HCT116 (cell line): Measurements from ENCODE around the gene ETV5. TPM values are rescaled to one million over a fixed set of nuclear protein-coding genes. Genes with fewer than 3 reads are reported as not detected.

Experiments used
- ATAC-seq: fragments of 200-7000 bp; cut with Tn5 transposase; 2 replicates; pipeline ENCODE4 v1.9.1; 2020; ENCODE audit warnings: mild to moderate bottlenecking, moderate library complexity
- BruUV-seq: library from RNA; stranded (reverse); fragments of 400-500 nt; replicated peaks from 2 replicates; lab custom pipeline; 2021; lab: Mats Ljungman, UMichigan
- CTCF ChIA-PET: fragments of 300-600 bp; sonication (Branson Sonifier 250); formaldehyde crosslinking; loops from one replicate; lab custom pipeline; 2021; ENCODE audit warnings: antibody characterized with exemption; lab: Charles Lee
- POLR2A ChIA-PET: fragments of 300-600, 350-600 bp; sonication (Branson Sonifier 250); formaldehyde crosslinking; loops from one replicate; lab custom pipeline; 2021; ENCODE audit warnings: antibody characterized with exemption; lab: Charles Lee
- RAD21 ChIA-PET, 2 experiments: fragments of 300-600 bp; sonication (Branson Sonifier 250); formaldehyde crosslinking; loops; one replicate each; lab custom pipeline; 2023; ENCODE audit warnings: low total read pairs in 2 of 2; ENCODE audit not compliant: uncharacterized antibody in 2 of 2, unreplicated experiment in 2 of 2, low non-redundant PET in 1 of 2; lab: Charles Lee
- DNase-seq: peaks from one replicate; pipeline ENCODE4 v3.0.0-alpha.2; 2010; ENCODE audit warnings: low read depth, low spot score
- H2AFZ ChIP-seq: fragments of 200-600 bp; shearing (Covaris generic), sonication (generic); 2 replicates; pipeline ENCODE4 v1.6.1; 2017; ENCODE audit warnings: low read depth, mixed run types, mixed read lengths, antibody characterized with exemption, low read length; ENCODE audit not compliant: poor library complexity, severe bottlenecking
- H3K27ac ChIP-seq: 2 replicates; pipeline ENCODE4 v1.5.1; 2012; ENCODE audit warnings: low read depth, low read length
- H3K27me3 ChIP-seq: fragments of 200-600 bp; sonication (generic); 2 replicates; pipeline ENCODE4 v1.6.1; 2016; ENCODE audit warnings: mixed run types, low read length, mixed read lengths; ENCODE audit not compliant: insufficient read depth
- H3K36me3 ChIP-seq, 2 experiments: fragments of 200-500 bp in 1 of 2; fragments of 200-600 bp in 1 of 2; sonication (Bioruptor generic) in 1 of 2; sonication (generic) in 1 of 2; 2 replicates each; pipeline versions ENCODE4 v1.5.1 to v1.6.1; 2014 to 2016; ENCODE audit warnings: low read length in 2 of 2, inconsistent platforms in 1 of 2, mixed read lengths in 1 of 2, mixed run types in 1 of 2; ENCODE audit not compliant: insufficient read depth in 2 of 2, control insufficient read depth in 1 of 2
- H3K4me1 ChIP-seq, 2 experiments: fragments of 200-600 bp in 1 of 2; sonication (generic) in 1 of 2; 2 replicates each; pipeline versions ENCODE4 v1.5.1 to v1.6.1; 2012 to 2017; ENCODE audit warnings: low read length in 2 of 2, inconsistent platforms in 1 of 2, mild to moderate bottlenecking in 1 of 2, mixed read lengths in 1 of 2, mixed run types in 1 of 2, moderate library complexity in 1 of 2; ENCODE audit not compliant: insufficient read depth in 2 of 2, control insufficient read depth in 1 of 2
- H3K4me2 ChIP-seq: fragments of 200-600 bp; sonication (generic); 2 replicates; pipeline ENCODE4 v1.6.1; 2017; ENCODE audit warnings: mixed run types, low read length, mixed read lengths
- H3K4me3 ChIP-seq, 2 experiments: fragments of 200-600 bp in 1 of 2; sonication (generic) in 1 of 2; replicated peaks in 1 of 2; 2 replicates each; pipeline ENCODE4 v1.5.1; 2011 to 2016; ENCODE audit warnings: low read length in 2 of 2, control low read depth in 1 of 2, low read depth in 1 of 2, mild to moderate bottlenecking in 1 of 2, mixed read lengths in 1 of 2, mixed run types in 1 of 2
- H3K79me2 ChIP-seq: fragments of 200-600 bp; sonication (generic); 2 replicates; pipeline ENCODE4 v1.6.1; 2017; ENCODE audit warnings: mild to moderate bottlenecking, mixed run types, low read length, moderate library complexity, mixed read lengths; ENCODE audit not compliant: insufficient read depth
- H3K9ac ChIP-seq: fragments of 200-600 bp; sonication (generic); 2 replicates; pipeline ENCODE4 v1.6.1; 2016; ENCODE audit warnings: low read length, mixed read lengths
- H3K9me2 ChIP-seq: fragments of 200-600 bp; sonication (generic), shearing (Covaris generic); 2 replicates; pipeline ENCODE4 v1.6.1; 2017; ENCODE audit warnings: mixed run types, mild to moderate bottlenecking, moderate library complexity; ENCODE audit not compliant: insufficient read depth
- H3K9me3 ChIP-seq, 2 experiments: fragments of 200-500 bp in 1 of 2; fragments of 200-600 bp in 1 of 2; sonication (Bioruptor generic) in 1 of 2; sonication (generic) in 1 of 2; 2 replicates each; pipeline ENCODE4 v1.6.1; 2014 to 2017; ENCODE audit warnings: low read length in 2 of 2, mixed read lengths in 2 of 2, inconsistent platforms in 1 of 2, low read depth in 1 of 2, mild to moderate bottlenecking in 1 of 2, mixed run types in 1 of 2, moderate library complexity in 1 of 2; ENCODE audit not compliant: control insufficient read depth in 1 of 2, insufficient read depth in 1 of 2
- H4K20me1 ChIP-seq: fragments of 200-600 bp; sonication (generic), shearing (Covaris generic); 2 replicates; pipeline ENCODE4 v1.6.1; 2017; ENCODE audit warnings: mixed run types, mild to moderate bottlenecking, moderate library complexity; ENCODE audit not compliant: insufficient read depth
- CBX3 ChIP-seq: IDR thresholded peaks from 2 replicates; pipeline ENCODE4 v1.6.1; 2012; ENCODE audit warnings: low read depth
- CEBPB ChIP-seq: IDR thresholded peaks from 2 replicates; pipeline ENCODE4 v1.6.1; 2012; ENCODE audit warnings: low read depth
- EGR1 ChIP-seq: IDR thresholded peaks from 2 replicates; pipeline ENCODE4 v1.6.1; 2012; ENCODE audit warnings: low read depth
- EZH2phosphoT487 ChIP-seq: fragments of 200-600 bp; IDR thresholded peaks from 2 replicates; pipeline ENCODE4 v1.6.1; 2018; ENCODE audit warnings: antibody characterized with exemption, borderline replicate concordance
- FOSL1 ChIP-seq: IDR thresholded peaks from 2 replicates; pipeline ENCODE4 v1.6.1; 2012; ENCODE audit warnings: low read depth
- POLR2A ChIP-seq: IDR thresholded peaks from 2 replicates; pipeline ENCODE4 v1.7.0; 2011; ENCODE audit warnings: borderline replicate concordance; ENCODE audit not compliant: insufficient read depth, insufficient read length; ENCODE audit errors: extremely low read depth
- RAD21 ChIP-seq: IDR thresholded peaks from 2 replicates; pipeline ENCODE4 v1.6.1; 2012; ENCODE audit warnings: low read depth, mild to moderate bottlenecking
- SP1 ChIP-seq: IDR thresholded peaks from 2 replicates; pipeline ENCODE4 v1.6.1; 2012; ENCODE audit warnings: low read depth
- SRF ChIP-seq: IDR thresholded peaks from 2 replicates; pipeline ENCODE4 v1.6.1; 2012; ENCODE audit warnings: low read depth
- YY1 ChIP-seq: IDR thresholded peaks from 2 replicates; pipeline ENCODE4 v1.6.1; 2011; ENCODE audit warnings: low read length, low read depth, moderate library complexity, mild to moderate bottlenecking; ENCODE audit not compliant: insufficient replicate concordance; ENCODE audit errors: extremely low read depth
- ZFX ChIP-seq: fragments of 450-650 bp; IDR thresholded peaks from 2 replicates; pipeline ENCODE4 v1.6.1; 2017
- ZNF274 ChIP-seq: fragments of 200-500 bp; sonication (Bioruptor generic); IDR thresholded peaks from 2 replicates; pipeline ENCODE4 v1.6.1; 2014; ENCODE audit warnings: mild to moderate bottlenecking, low read depth, low read length, inconsistent platforms
- intact Hi-C: fragments of 100-400 bp; cut with micrococcal nuclease; formaldehyde crosslinking; loops from 2 replicates; pipeline ENCODE4 v1.10.0; 2022
- total RNA-seq: library from RNA; stranded (reverse); gene quantifications from one replicate; pipeline ENCODE4 v1.2.1, GENCODE V29; 2021; ENCODE audit not compliant: unreplicated experiment
- TF ChIP-seq, protein P1 (sequence below), 3 experiments: fragments of 200-600 bp in 1 of 3; sonication (generic) in 1 of 3; IDR thresholded peaks in 2 of 3; conservative IDR thresholded peaks in 1 of 3; 2 replicates each; pipeline ENCODE4 v1.5.1; 2012 to 2017; ENCODE audit warnings: low read depth in 2 of 3, low read length in 2 of 3, antibody characterized with exemption in 1 of 3, borderline replicate concordance in 1 of 3, control low read depth in 1 of 3, mild to moderate bottlenecking in 1 of 3, mixed read lengths in 1 of 3, mixed run types in 1 of 3, moderate library complexity in 1 of 3; ENCODE audit not compliant: insufficient read depth in 1 of 3

ETV5 gene
- total RNA-seq, 1 experiment from 2014 or later: 89.7 TPM

DNA sequence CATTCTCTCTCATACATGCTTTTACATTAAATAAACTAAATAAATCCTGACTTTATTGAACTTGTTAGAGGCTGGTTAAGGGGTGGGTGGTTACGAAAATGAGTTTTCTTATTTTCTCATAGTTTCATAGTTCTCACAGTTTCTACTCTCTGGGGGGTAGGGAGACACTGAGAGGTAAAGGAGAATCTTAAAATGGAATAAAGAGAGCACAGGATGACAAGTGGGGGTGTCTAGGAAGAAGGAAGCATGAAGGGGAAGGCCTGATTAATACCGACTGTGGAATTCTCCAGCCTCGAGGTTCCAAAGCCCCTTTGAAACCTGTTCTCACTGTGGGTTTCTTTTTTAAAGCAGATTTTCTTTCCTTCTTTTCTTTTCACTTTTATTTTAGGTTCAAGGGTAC, 104.7 kb downstream of the ETV5 start:
- DNase-seq (no peak), ATAC-seq (no peak)
- POLR2A ChIA-PET: no interaction called here
- H3K9ac ChIP-seq: no peak overlapping the region
- no peaks in the 10 kb centered on the region for H3K27me3 ChIP-seq
- no peaks in the 10 kb centered on the region for H3K9me3 ChIP-seq
- BruUV-seq: no TSS peak
- H3K4me3 ChIP-seq: no peak overlapping the region
- TF ChIP-seq RAD21 (no peak), FOSL1 (no peak), CBX3 (no peak), EZH2phosphoT487 (no peak), SRF (no peak), YY1 (no peak), SP1 (no peak), EGR1 (no peak), ZNF274 (no peak), ZFX (no peak), CEBPB (no peak), POLR2A (no peak)
- TF ChIP-seq, protein P1, sequence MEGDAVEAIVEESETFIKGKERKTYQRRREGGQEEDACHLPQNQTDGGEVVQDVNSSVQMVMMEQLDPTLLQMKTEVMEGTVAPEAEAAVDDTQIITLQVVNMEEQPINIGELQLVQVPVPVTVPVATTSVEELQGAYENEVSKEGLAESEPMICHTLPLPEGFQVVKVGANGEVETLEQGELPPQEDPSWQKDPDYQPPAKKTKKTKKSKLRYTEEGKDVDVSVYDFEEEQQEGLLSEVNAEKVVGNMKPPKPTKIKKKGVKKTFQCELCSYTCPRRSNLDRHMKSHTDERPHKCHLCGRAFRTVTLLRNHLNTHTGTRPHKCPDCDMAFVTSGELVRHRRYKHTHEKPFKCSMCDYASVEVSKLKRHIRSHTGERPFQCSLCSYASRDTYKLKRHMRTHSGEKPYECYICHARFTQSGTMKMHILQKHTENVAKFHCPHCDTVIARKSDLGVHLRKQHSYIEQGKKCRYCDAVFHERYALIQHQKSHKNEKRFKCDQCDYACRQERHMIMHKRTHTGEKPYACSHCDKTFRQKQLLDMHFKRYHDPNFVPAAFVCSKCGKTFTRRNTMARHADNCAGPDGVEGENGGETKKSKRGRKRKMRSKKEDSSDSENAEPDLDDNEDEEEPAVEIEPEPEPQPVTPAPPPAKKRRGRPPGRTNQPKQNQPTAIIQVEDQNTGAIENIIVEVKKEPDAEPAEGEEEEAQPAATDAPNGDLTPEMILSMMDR (IDR thresholded peaks at IDR 0.05 in 2 of 3, conservative IDR thresholded peaks at IDR 0.05 in 1 of 3; ENCODE audit: borderline replicate concordance in 1 of 3, insufficient read depth in 1 of 3, low read depth in 2 of 3, low read length in 2 of 3): no peak
- no peaks in the 10 kb centered on the region for H3K79me2 ChIP-seq
- CTCF ChIA-PET: no interaction called here
- intact Hi-C loops: loop anchor here (5.0 kb wide), 1 partner anchor 238 kb away; no protein-coding TSS in a partner anchor
- no peak overlapping the region for H2AFZ ChIP-seq
- no peak overlapping the region for H3K4me2 ChIP-seq
- RAD21 ChIA-PET: no interaction called here
- H3K27ac ChIP-seq: no peak overlapping the region
- no peaks in the 10 kb centered on the region for H3K4me1 ChIP-seq
- H4K20me1 ChIP-seq: no peaks in the 10 kb centered on the region
- no peaks in the 10 kb centered on the region for H3K9me2 ChIP-seq
- no peaks in the 10 kb centered on the region for H3K36me3 ChIP-seq
